Ishikawa (cell line): ENCODE data around the gene RIPOR2.

Source experiments
- CEBPB ChIP-seq: IDR thresholded peaks from 2 replicates; pipeline ENCODE4 v1.6.1; 2012
- CREB1 ChIP-seq: IDR thresholded peaks from 2 replicates; pipeline ENCODE4 v1.6.1; 2012; ENCODE audit warnings: low read depth
- EGR1 ChIP-seq: IDR thresholded peaks from 2 replicates; pipeline ENCODE4 v1.6.1; 2012
- EP300 ChIP-seq: IDR thresholded peaks from 2 replicates; pipeline ENCODE4 v1.6.1; 2012; ENCODE audit warnings: borderline replicate concordance
- FOXM1 ChIP-seq: IDR thresholded peaks from 2 replicates; pipeline ENCODE4 v1.6.1; 2012; ENCODE audit warnings: low read depth, borderline replicate concordance
- NFIC ChIP-seq: IDR thresholded peaks from 2 replicates; pipeline ENCODE4 v1.6.1; 2012
- RAD21 ChIP-seq: IDR thresholded peaks from 2 replicates; pipeline ENCODE4 v1.6.1; 2012; ENCODE audit warnings: low read depth
- TAF1 ChIP-seq: IDR thresholded peaks from 2 replicates; pipeline ENCODE4 v1.6.1; 2012; ENCODE audit warnings: low read depth, mild to moderate bottlenecking
- TCF12 ChIP-seq: IDR thresholded peaks from 2 replicates; pipeline ENCODE4 v1.6.1; 2012; ENCODE audit warnings: low read depth
- TEAD4 ChIP-seq: IDR thresholded peaks from 2 replicates; pipeline ENCODE4 v1.6.1; 2012
- YY1 ChIP-seq: IDR thresholded peaks from 2 replicates; pipeline ENCODE4 v1.6.1; 2012; ENCODE audit warnings: low read depth
- ZBTB7A ChIP-seq: IDR thresholded peaks from 2 replicates; pipeline ENCODE4 v1.6.1; 2012; ENCODE audit warnings: low read depth
- TF ChIP-seq, protein P1 (sequence below): IDR thresholded peaks from 2 replicates; pipeline ENCODE4 v1.6.1; 2012
- TF ChIP-seq, protein P2 (sequence below): IDR thresholded peaks from 2 replicates; pipeline ENCODE4 v1.6.1; 2012; ENCODE audit warnings: low read depth, mild to moderate bottlenecking
- TF ChIP-seq, protein P3 (sequence below): IDR thresholded peaks from 2 replicates; pipeline ENCODE4 v1.6.1; 2012

RIPOR2 gene

DNA sequence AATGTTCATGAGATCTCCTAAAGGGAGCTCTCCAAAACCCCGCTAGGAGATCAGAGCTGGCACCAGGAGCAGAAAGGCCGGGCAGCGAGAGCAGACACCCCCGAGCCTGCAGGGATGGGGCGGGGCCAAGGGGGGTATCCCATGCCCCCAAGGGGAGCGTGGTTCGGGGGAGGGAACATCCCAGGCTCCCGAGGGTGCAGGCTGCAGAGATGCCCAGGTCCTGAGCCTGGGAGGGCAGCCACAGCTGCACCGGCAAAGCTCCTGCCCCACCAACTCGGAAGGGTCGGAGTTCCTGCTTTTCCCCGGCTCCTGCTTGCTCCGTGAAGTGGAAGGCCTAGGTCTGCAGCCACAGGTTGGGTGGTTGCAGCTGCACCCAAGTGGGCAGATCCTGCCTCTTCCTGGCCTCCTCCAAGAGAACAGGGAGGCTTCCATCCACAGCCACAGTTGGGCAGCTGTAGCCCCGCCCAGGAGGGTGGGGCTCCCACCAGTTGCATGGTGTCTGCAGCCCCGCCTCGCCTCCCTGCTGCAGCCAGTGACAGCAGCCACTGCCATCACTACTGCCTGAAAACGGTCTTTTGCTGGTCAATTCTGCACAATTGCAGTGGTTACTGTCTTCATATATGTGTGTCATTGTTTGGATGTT lies 174.4 kb downstream of the RIPOR2 start:
- TF ChIP-seq, protein P1, sequence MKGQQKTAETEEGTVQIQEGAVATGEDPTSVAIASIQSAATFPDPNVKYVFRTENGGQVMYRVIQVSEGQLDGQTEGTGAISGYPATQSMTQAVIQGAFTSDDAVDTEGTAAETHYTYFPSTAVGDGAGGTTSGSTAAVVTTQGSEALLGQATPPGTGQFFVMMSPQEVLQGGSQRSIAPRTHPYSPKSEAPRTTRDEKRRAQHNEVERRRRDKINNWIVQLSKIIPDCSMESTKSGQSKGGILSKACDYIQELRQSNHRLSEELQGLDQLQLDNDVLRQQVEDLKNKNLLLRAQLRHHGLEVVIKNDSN = no peak
- TF ChIP-seq TCF12 (no peak), EGR1 (no peak), FOXM1 (no peak), EP300 (no peak), CEBPB (no peak), NFIC (no peak), CREB1 (no peak), ZBTB7A (no peak), TAF1 (no peak), RAD21 (no peak), TEAD4 (no peak), YY1 (no peak)
- TF ChIP-seq, protein P2, sequence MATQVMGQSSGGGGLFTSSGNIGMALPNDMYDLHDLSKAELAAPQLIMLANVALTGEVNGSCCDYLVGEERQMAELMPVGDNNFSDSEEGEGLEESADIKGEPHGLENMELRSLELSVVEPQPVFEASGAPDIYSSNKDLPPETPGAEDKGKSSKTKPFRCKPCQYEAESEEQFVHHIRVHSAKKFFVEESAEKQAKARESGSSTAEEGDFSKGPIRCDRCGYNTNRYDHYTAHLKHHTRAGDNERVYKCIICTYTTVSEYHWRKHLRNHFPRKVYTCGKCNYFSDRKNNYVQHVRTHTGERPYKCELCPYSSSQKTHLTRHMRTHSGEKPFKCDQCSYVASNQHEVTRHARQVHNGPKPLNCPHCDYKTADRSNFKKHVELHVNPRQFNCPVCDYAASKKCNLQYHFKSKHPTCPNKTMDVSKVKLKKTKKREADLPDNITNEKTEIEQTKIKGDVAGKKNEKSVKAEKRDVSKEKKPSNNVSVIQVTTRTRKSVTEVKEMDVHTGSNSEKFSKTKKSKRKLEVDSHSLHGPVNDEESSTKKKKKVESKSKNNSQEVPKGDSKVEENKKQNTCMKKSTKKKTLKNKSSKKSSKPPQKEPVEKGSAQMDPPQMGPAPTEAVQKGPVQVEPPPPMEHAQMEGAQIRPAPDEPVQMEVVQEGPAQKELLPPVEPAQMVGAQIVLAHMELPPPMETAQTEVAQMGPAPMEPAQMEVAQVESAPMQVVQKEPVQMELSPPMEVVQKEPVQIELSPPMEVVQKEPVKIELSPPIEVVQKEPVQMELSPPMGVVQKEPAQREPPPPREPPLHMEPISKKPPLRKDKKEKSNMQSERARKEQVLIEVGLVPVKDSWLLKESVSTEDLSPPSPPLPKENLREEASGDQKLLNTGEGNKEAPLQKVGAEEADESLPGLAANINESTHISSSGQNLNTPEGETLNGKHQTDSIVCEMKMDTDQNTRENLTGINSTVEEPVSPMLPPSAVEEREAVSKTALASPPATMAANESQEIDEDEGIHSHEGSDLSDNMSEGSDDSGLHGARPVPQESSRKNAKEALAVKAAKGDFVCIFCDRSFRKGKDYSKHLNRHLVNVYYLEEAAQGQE = no peak
- TF ChIP-seq, protein P3, sequence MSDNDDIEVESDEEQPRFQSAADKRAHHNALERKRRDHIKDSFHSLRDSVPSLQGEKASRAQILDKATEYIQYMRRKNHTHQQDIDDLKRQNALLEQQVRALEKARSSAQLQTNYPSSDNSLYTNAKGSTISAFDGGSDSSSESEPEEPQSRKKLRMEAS = no peak

DNA sequence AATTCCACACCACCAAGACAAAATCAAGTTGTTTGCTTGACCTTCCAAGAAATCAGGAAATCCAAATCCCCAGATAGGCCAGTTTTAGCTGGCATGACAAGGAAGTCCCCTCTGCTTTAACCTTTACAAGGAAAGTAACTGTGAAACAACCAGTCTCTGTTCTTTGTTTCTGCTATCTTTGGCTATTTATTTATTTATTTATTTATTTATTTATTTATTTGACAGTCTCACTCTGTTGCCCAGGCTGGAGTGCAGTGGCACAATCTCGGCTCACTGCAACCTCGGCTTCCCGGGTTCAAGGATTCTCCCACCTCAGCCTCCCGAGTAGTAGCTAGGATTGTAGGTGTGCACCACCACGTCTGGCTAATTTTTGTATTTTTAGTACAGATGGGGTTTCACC lies 175.6 kb downstream of the RIPOR2 start:
- TF ChIP-seq TEAD4 (no peak), TCF12 (no peak), CEBPB (no peak), EGR1 (no peak), ZBTB7A (no peak), NFIC (no peak), EP300 (no peak), YY1 (no peak), TAF1 (no peak)
- TF ChIP-seq, protein P1 = no peak
- TF ChIP-seq, protein P3 = no peak

DNA sequence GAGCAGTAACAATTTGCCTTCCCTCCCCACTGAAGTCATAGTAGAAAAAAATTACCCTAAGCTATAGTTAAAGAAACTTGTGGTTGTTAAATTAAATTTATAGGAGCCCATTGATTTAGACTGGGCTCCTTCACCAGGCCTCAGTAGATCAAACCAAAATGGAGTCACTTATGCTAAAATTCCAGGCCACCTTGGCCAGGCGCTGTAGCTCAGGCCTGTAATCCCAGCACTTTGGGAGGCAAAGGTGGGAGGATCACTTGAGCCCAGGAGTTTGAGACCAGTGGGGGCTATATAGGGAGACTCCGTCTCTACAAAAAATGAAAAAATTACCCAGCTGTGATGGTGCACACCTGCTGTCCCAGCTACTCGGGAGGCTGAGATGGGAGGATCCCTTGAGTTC lies 176.0 kb downstream of the RIPOR2 start:
- TF ChIP-seq TAF1 (no peak), EP300 (no peak), TCF12 (no peak), YY1 (no peak)

DNA sequence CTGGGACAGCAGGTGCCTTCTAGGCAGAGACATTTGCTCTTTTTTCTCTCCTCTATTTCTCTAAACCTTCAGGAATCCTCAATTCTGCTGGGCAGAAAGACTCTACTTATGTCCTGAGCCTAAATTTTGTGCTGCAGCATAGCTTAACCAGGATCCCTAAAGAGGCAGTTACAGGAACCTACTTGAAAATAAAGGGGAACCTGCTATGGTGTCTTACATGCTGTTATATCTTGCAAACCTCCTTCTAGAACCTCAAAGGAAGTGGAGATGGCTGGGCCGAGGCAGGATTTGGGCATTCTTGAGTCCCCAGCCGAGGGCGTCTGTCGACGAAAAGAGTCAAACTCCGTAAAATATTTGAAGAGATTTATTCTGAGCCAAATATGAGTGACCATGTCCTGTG lies 178.1 kb downstream of the RIPOR2 start:
- TF ChIP-seq FOXM1 (no peak), NFIC (no peak), YY1 (no peak), EP300 (no peak), CREB1 (no peak), ZBTB7A (no peak), TAF1 (no peak), EGR1 (no peak), CEBPB (no peak), TEAD4 (no peak), TCF12 (no peak)
- TF ChIP-seq, protein P2 = no peak
- TF ChIP-seq, protein P1 = no peak

DNA sequence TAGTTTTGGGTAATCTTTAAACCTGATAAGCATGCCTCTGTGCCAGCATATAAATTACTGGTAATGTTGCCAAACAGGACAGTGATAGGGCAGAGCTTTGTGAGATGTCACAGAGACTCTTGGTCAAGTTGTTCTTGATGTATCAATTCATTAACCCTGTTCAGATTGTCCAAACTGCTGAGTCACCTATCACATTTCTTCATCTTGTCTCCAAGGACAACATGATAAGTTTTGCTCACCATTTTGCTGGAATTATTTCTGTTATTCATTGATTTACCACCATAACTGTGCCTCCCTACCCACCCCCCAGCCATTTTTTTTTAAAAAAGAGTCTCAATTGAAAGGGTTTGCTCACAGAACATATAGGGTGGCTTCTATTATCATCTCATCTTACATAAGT lies 180.5 kb downstream of the RIPOR2 start:
- no peak for TF ChIP-seq RAD21
- no peak for TF ChIP-seq ZBTB7A
- no peak for TF ChIP-seq FOXM1
- TF ChIP-seq CEBPB = no peak
- TF ChIP-seq, protein P2 = no peak
- TF ChIP-seq, protein P3 = no peak
- no peak for TF ChIP-seq TCF12
- no peak for TF ChIP-seq TEAD4
- no peak for TF ChIP-seq EGR1
- TF ChIP-seq, protein P1 = no peak
- TF ChIP-seq NFIC = no peak
- TF ChIP-seq CREB1 = no peak
- TF ChIP-seq YY1 = no peak
- no peak for TF ChIP-seq EP300
- TF ChIP-seq TAF1 = no peak
